MCF 10A (cell line): ENCODE data around the gene ZNF512. TPM values are rescaled to one million over a fixed set of nuclear protein-coding genes. Genes with fewer than 3 reads are reported as not detected.
"Not testable (repeated sequence)": the region's sequence is repeated elsewhere in the genome, so short reads cannot be mapped to it uniquely, and the experiment has no call there.

ENCODE experiments used
- BruUV-seq: library from RNA; stranded (reverse); fragments of 400-500 nt; replicated peaks from 2 replicates; lab custom pipeline; 2021; lab: Mats Ljungman, UMichigan
- CTCF ChIA-PET: fragments of 300-600 bp; sonication (Branson Sonifier 250); formaldehyde crosslinking; extraction: SDS; loops from one replicate; lab custom pipeline; 2021; ENCODE audit warnings: antibody characterized with exemption, inconsistent platforms; lab: Yijun Ruan, JAX
- POLR2A ChIA-PET: fragments of 300-600, 350-650 bp; sonication (Branson Sonifier 250); formaldehyde crosslinking; extraction: SDS; loops from one replicate; lab custom pipeline; 2020; ENCODE audit warnings: antibody characterized with exemption, inconsistent platforms; lab: Yijun Ruan, JAX
- DNase-seq: peaks from one replicate; pipeline ENCODE4 v3.0.0-alpha.2; 2018; ENCODE audit not compliant: unreplicated experiment
- H3K27ac Mint-ChIP-seq: one replicate; pipeline ENCODE4 v1.8.0; 2022; ENCODE audit warnings: mild to moderate bottlenecking, low read depth, mixed read lengths; ENCODE audit not compliant: unreplicated experiment
- H3K27me3 Mint-ChIP-seq: one replicate; pipeline ENCODE4 v1.8.0; 2022; ENCODE audit warnings: mixed read lengths; ENCODE audit not compliant: insufficient read depth, unreplicated experiment
- H3K36me3 Mint-ChIP-seq: one replicate; pipeline ENCODE4 v1.8.0; 2022; ENCODE audit warnings: mild to moderate bottlenecking, moderate library complexity, mixed read lengths; ENCODE audit not compliant: insufficient read depth, unreplicated experiment
- H3K4me1 Mint-ChIP-seq: one replicate; pipeline ENCODE4 v1.8.0; 2022; ENCODE audit warnings: mixed read lengths; ENCODE audit not compliant: insufficient read depth, unreplicated experiment
- H3K4me3 Mint-ChIP-seq: one replicate; pipeline ENCODE4 v1.8.0; 2022; ENCODE audit warnings: mild to moderate bottlenecking, moderate library complexity, mixed read lengths; ENCODE audit not compliant: unreplicated experiment
- H3K9me3 Mint-ChIP-seq: one replicate; pipeline ENCODE4 v1.8.0; 2022; ENCODE audit warnings: mixed read lengths; ENCODE audit not compliant: unreplicated experiment
- intact Hi-C: fragments of 100-400 bp; cut with micrococcal nuclease; formaldehyde crosslinking; loops from 2 replicates; pipeline ENCODE4 v1.14.1; 2022
- total RNA-seq: library from RNA; stranded (reverse); gene quantifications from 2 replicates; pipeline ENCODE4 v1.2.3, GENCODE V29; 2022
- TF ChIP-seq, protein P1 (sequence below): fragments of 200-600 bp; IDR thresholded peaks from one replicate; pipeline ENCODE4 v1.8.0; 2022; ENCODE audit warnings: antibody characterized with exemption, mild to moderate bottlenecking; ENCODE audit not compliant: unreplicated experiment

Gene ZNF512
- total RNA-seq, 1 experiment from 2014 or later = 19.9 TPM

DNA sequence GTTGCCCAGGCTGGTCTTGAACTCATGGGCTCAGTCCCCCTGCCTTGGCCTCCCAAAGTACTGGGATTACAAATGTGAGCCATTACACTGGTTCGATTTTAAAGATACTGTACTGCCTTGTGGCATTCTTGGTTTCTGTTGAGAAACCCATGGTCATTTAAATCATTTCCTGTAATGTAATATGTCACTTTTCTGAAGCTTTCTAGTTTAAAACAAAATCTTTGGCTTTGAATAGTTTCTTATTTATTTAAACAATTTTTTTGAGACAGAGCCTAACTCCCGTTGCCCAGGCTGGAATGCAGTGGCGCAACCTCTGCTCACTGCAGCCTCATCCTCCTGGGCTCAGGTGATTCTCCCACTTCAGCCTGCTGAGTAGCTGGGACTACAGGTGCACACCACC is 8.9 kb downstream of the ZNF512 start:
- POLR2A ChIA-PET = interaction anchor here (1.5 kb wide), 1 partner anchor 9 kb away, joined by 4 read pairs; the partner anchor contains the start of gene ZNF512
- H3K4me3 Mint-ChIP-seq = no peak overlapping the region

DNA sequence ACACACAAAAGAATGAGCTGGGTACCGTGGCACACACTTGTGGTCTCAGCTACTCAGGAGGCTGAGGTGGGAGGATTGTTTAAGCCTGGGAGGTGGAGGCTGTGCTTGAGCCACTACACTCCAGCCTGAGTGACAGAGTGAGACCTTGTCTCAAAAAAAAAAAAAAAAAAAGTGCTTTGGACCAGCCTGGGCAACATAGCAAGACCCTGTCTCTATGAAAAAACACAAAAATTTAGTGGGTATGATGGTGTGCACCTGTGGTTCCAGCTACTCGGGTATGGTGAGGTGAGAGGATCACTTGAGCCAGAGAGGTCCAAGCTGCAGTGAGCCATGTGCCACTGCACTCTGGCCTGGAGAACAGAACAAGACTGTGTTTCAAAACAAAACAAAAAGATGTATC is 10.4 kb downstream of the ZNF512 start:
- DNase-seq = no peak
- H3K4me3 Mint-ChIP-seq = no peak overlapping the region
- H3K27ac Mint-ChIP-seq = no peak overlapping the region
- intact Hi-C loops = no loop called here
- H3K4me1 Mint-ChIP-seq = no peaks in the 10 kb centered on the region
- ChIA-PET POLR2A (interaction anchor here (1.4 kb wide), 1 partner anchor 184 kb away, joined by 4 read pairs; the partner anchor contains the start of gene PPM1G), CTCF (interaction anchor here (0.6 kb wide), 1 partner anchor 17 kb away, joined by 3 read pairs; no protein-coding TSS in a partner anchor)
- no peaks in the 10 kb centered on the region for H3K27me3 Mint-ChIP-seq
- peaks cover 31% of the 10 kb centered on the region for H3K36me3 Mint-ChIP-seq
- BruUV-seq = no TSS peak
- TF ChIP-seq, protein P1, sequence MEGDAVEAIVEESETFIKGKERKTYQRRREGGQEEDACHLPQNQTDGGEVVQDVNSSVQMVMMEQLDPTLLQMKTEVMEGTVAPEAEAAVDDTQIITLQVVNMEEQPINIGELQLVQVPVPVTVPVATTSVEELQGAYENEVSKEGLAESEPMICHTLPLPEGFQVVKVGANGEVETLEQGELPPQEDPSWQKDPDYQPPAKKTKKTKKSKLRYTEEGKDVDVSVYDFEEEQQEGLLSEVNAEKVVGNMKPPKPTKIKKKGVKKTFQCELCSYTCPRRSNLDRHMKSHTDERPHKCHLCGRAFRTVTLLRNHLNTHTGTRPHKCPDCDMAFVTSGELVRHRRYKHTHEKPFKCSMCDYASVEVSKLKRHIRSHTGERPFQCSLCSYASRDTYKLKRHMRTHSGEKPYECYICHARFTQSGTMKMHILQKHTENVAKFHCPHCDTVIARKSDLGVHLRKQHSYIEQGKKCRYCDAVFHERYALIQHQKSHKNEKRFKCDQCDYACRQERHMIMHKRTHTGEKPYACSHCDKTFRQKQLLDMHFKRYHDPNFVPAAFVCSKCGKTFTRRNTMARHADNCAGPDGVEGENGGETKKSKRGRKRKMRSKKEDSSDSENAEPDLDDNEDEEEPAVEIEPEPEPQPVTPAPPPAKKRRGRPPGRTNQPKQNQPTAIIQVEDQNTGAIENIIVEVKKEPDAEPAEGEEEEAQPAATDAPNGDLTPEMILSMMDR = no peak
- H3K9me3 Mint-ChIP-seq = no peaks in the 10 kb centered on the region

More for the DNA sequence above, 8.9 kb downstream of the ZNF512 start:
- Mint-ChIP-seq H3K27me3 (no peaks in the 10 kb centered on the region), H3K36me3 (peaks cover 30% of the 10 kb centered on the region), H3K9me3 (no peaks in the 10 kb centered on the region), H3K27ac (no peak overlapping the region), H3K4me1 (peaks cover 2% of the 10 kb centered on the region)
- CTCF ChIA-PET = no interaction called here
- TF ChIP-seq, protein P1 = no peak
- intact Hi-C loops = no loop called here
- no peak for DNase-seq
- no TSS peak for BruUV-seq

DNA sequence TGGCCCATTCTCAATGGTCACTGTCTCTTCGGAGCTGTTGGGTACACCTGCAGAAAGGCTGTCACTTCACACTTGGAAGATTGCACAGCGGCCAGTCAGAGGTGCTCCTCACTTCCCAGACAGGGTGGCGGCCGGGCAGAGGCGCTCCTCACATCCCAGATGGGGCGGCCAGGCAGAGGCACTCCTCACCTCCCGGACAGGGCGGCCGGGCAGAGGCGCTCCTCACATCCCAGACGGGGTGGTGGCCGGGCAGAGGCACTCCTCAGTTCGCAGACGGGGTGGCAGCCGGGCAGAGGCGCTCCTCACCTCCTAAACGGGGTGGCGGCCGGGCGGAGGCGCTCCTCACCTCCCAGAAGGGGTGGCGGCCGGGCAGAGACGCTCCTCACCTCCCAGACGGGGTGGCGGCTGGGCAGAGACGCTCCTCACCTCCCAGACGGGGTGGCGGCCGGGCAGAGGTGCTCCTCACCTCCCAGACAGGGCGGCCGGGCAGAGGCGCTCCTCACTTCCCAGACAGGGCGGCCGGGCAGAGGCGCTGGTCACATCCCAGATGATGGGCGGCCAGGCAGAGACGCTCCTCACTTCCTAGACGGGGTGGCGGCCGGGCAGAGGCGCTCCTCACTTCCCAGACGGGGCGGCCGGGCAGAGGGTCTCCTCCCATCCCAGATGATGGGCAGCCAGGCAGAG is 11.3 kb downstream of the ZNF512 start:
- DNase-seq, H3K9me3 Mint-ChIP-seq, H3K4me3 Mint-ChIP-seq, intact Hi-C loops, H3K27me3 Mint-ChIP-seq, H3K27ac Mint-ChIP-seq, H3K4me1 Mint-ChIP-seq, BruUV-seq, CTCF ChIA-PET: not testable (repeated sequence)
- POLR2A ChIA-PET = interaction anchor here (1.4 kb wide), 1 partner anchor 184 kb away, joined by 4 read pairs; the partner anchor contains the start of gene PPM1G
- H3K36me3 Mint-ChIP-seq = peaks cover 40% of the 10 kb centered on the region

DNA sequence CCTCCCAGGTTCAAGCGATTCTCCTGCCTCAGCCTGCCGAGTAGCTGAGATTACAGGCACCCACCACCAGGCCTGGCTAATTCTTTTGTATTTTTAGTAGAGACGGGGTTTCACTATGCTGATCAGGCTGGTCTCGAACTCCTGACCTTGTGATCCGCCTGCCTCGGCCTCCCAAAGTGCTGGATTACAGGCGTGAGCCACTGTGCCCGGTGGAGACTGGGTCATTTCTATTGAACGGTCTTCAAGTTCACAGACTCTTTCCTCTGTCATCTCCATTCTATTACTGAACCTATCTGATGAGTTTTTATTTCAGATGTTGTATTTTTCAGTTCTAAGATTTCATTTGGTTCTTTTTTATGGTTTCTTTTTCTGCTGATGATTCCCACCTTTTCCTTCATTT is 12.6 kb downstream of the ZNF512 start:
- H3K36me3 Mint-ChIP-seq = peaks cover 50% of the 10 kb centered on the region
- H3K27me3 Mint-ChIP-seq, CTCF ChIA-PET, H3K9me3 Mint-ChIP-seq, DNase-seq, POLR2A ChIA-PET, H3K4me1 Mint-ChIP-seq, intact Hi-C loops, H3K4me3 Mint-ChIP-seq, BruUV-seq, H3K27ac Mint-ChIP-seq: not testable (repeated sequence)

DNA sequence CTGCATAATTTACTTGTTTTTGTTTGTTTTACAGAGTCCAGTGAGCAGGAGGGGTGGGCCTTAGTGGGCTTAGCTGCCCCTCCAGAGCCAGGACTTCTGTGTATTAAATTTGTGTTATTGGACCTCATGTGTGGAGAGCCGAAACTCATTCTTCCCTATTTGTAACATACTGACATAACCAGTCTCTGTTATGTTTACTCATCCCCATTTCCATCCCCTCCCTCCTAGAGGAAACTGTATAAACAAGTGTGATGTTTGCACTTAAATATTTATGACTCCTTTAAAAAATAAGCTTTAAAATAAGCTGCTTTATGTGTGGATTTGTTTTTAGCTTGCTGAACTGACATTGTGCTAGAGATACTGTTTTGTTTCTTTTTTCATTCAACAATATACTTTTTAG is 13.8 kb downstream of the ZNF512 start:
- TF ChIP-seq, protein P1 = no peak
- H3K9me3 Mint-ChIP-seq = no peaks in the 10 kb centered on the region
- no peaks in the 10 kb centered on the region for H3K27me3 Mint-ChIP-seq
- no peak overlapping the region for H3K27ac Mint-ChIP-seq
- H3K36me3 Mint-ChIP-seq = peaks cover 62% of the 10 kb centered on the region
- ChIA-PET POLR2A (interaction anchor here (0.6 to 1.2 kb wide), 2 partner anchors 7 to 14 kb away, joined by 4 read pairs; partner anchors contain the start of gene ZNF512), CTCF (no interaction called here)
- no peaks in the 10 kb centered on the region for H3K4me1 Mint-ChIP-seq
- intact Hi-C loops = no loop called here
- BruUV-seq = no TSS peak
- DNase-seq = no peak
- H3K4me3 Mint-ChIP-seq = no peak overlapping the region
